Duodenal mucosa (tissue), 2 donors: ENCODE results near the gene SPAAR.
"Not testable (repeated sequence)": the region's sequence is repeated elsewhere in the genome, so short reads cannot be mapped to it uniquely, and the experiment has no call there.

Source experiments
- H3K27ac ChIP-seq: one replicate; pipeline ENCODE4 v1.7.0; 2013; ENCODE audit warnings: low read depth, low read length
- H3K27me3 ChIP-seq, 2 donors: one replicate each; pipeline ENCODE4 v1.7.0; 2013; ENCODE audit warnings: low read length in 2 of 2, control low read depth in 1 of 2; ENCODE audit not compliant: insufficient read depth in 2 of 2, control insufficient read depth in 1 of 2
- H3K36me3 ChIP-seq, 2 donors: one replicate each; pipeline ENCODE4 v1.7.0; 2013; ENCODE audit warnings: low read length in 2 of 2, control low read depth in 1 of 2; ENCODE audit not compliant: insufficient read depth in 2 of 2, control insufficient read depth in 1 of 2
- H3K4me1 ChIP-seq, 2 donors: one replicate each; pipeline ENCODE4 v1.7.0; 2013; ENCODE audit warnings: low read length in 2 of 2, control low read depth in 1 of 2; ENCODE audit not compliant: insufficient read depth in 2 of 2, control insufficient read depth in 1 of 2
- H3K4me3 ChIP-seq, 2 donors: one replicate each; pipeline ENCODE4 v1.7.0; 2013; ENCODE audit warnings: low read length in 2 of 2, low read depth in 1 of 2
- H3K9ac ChIP-seq, 2 donors: one replicate each; pipeline ENCODE4 v1.7.0; 2013; ENCODE audit warnings: low read length in 2 of 2, low read depth in 1 of 2
- H3K9me3 ChIP-seq, 2 donors: one replicate each; pipeline ENCODE4 v1.7.0; 2013; ENCODE audit warnings: low read length in 2 of 2, control low read depth in 1 of 2; ENCODE audit not compliant: control insufficient read depth in 1 of 2

Gene SPAAR

DNA sequence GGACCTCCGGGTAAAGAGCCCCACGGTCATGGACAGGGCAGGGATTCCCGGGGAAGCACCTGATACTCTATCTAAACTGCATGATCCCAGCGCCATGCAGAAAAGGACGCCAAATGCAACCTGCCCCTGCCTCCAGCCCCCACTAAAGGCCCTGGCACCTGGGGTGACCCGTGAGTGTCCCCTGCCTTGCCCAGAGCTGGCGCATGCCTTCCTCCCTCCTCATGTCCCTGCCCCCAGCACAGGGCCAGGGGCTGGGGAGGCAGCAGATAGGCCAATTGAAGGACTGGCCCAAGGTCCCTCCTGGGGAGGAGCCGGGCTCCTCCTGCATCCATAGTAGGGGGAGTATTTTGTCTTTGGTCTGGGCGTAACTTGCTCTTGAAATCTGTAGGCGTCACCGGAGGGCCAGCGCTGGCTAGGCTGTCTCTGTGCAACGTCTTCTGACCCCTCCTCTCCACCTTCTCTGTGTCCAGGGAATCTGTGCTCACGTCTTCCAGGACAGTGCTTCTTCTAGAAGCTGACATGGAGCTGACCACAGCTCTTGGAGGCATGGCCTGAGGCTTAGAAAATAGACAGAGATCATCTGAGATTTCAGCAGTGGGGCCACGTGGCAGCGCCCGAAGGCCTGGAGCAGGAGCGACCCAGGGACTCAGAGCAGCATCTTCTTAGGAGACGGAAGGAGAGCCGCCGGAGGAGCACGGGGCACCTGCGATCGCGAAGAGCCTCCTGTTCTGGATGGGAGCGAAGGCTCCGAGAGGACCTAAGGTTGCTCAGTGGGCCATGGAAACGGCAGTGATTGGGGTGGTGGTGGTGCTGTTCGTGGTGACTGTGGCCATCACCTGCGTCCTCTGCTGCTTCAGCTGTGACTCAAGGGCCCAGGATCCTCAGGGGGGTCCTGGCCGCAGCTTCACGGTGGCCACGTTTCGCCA lies 660 bp downstream of the SPAAR start:
- Histone ChIP-seq H3K36me3 (no peaks in the 10 kb centered on the region), H3K27ac (peak overlapping the region; percentile 54), H3K9ac (peak overlapping the region; percentile 30 to 33), H3K27me3 (no peaks in the 10 kb centered on the region), H3K4me3 (peak overlapping the region in 1 of 2 donors; percentile 29), H3K9me3 (no peaks in the 10 kb centered on the region), H3K4me1 (peaks cover 69 to 73% of the 10 kb centered on the region in 2 donors)

- H3K9me3 ChIP-seq, result no peaks in the 10 kb centered on the region
- H3K9ac ChIP-seq, result peak overlapping the region; percentile 21 to 33
- H3K4me1 ChIP-seq, result peaks cover 67 to 73% of the 10 kb centered on the region in 2 donors
- no peaks in the 10 kb centered on the region for H3K36me3 ChIP-seq
- H3K4me3 ChIP-seq, result peak overlapping the region in 1 of 2 donors; percentile 29
- peak overlapping the region; percentile 39 for H3K27ac ChIP-seq
- H3K27me3 ChIP-seq, result no peaks in the 10 kb centered on the region
These were observed 1.5 kb downstream of the SPAAR start for GRCh38 chr9:35910613-35911359.

GRCh38 chr9:35911690-35912089 lies 2.4 kb downstream of the SPAAR start:
- Histone ChIP-seq H3K36me3 (no peaks in the 10 kb centered on the region), H3K9ac (no peak overlapping the region), H3K4me1 (peaks cover 67 to 73% of the 10 kb centered on the region in 2 donors), H3K9me3 (no peaks in the 10 kb centered on the region), H3K27me3 (no peaks in the 10 kb centered on the region), H3K4me3 (no peak overlapping the region), H3K27ac (no peak overlapping the region)

DNA sequence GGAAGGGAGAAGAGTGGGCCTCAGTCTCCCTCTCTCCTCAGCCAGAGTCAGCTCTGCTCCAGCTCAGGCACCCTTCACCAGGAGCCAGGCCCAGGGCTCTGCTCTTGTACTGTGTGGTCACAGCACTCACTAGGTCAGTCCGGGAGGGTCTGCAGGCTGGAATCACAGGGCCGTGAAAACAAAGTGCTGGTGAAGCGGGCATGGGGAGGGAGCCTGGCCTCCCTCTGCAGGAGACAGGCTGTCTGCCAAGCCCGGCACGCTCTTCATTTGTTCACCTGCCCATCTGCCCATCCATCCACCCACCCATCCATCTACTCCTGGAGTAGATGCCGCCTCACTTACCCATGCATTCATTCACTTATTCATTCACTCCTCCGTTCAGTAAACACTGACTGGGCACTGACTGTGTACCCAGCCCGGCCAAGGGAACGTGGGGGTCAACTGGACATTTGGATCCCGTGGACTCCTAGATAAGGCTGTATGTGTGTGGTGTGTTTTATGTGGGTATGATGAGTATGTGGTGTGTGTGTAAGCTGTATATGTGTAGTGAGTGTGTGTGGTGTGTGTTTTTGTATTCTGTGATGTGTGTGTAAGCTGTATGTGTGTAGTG lies 3.6 kb downstream of the SPAAR start:
- Histone ChIP-seq H3K4me3 (no peak overlapping the region), H3K4me1 (peaks cover 64 to 69% of the 10 kb centered on the region in 2 donors)

GRCh38 chr9:35913429-35913828 lies 4.1 kb downstream of the SPAAR start:
- not testable (repeated sequence) for H3K9ac ChIP-seq, H3K36me3 ChIP-seq, H3K27ac ChIP-seq, H3K9me3 ChIP-seq, H3K27me3 ChIP-seq, H3K4me3 ChIP-seq
- peaks cover 61 to 64% of the 10 kb centered on the region in 2 donors for H3K4me1 ChIP-seq

More for the DNA sequence above, 3.6 kb downstream of the SPAAR start:
- H3K27me3 ChIP-seq, result no peaks in the 10 kb centered on the region
- H3K27ac ChIP-seq, result no peak overlapping the region
- H3K9me3 ChIP-seq, result no peaks in the 10 kb centered on the region
- H3K9ac ChIP-seq, result no peak overlapping the region
- H3K36me3 ChIP-seq, result no peaks in the 10 kb centered on the region

DNA sequence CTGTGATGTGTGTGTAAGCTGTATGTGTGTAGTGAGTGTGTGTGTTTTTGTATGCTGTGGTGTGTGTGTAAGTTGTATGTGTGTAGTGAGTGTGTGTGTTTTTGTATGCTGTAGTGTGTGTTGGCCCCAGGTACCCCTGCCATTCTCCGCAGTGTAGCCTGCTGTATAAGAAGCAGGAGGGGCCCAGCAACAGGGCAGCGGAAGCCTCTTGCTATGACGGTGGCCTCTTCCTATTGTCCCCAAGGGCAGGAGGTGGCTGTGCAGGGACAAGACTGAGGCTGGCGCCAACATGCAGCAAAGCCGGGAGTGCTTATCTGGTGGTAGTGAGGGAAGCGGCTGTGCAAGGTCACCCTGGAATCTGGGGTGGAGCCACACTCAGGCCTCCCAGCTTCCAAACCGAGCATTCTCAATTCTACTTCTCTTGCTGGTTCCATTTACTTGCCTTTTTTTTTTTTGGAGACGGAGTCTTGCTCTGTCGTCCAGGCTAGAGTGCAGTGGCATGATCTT lies 5.1 kb downstream of the SPAAR start:
- no peaks in the 10 kb centered on the region for H3K36me3 ChIP-seq
- no peaks in the 10 kb centered on the region for H3K27me3 ChIP-seq
- no peak overlapping the region for H3K4me3 ChIP-seq
- no peak overlapping the region for H3K9ac ChIP-seq
- peaks cover 59 to 60% of the 10 kb centered on the region in 2 donors for H3K4me1 ChIP-seq
- no peak overlapping the region for H3K27ac ChIP-seq
- H3K9me3 ChIP-seq, result no peaks in the 10 kb centered on the region

DNA sequence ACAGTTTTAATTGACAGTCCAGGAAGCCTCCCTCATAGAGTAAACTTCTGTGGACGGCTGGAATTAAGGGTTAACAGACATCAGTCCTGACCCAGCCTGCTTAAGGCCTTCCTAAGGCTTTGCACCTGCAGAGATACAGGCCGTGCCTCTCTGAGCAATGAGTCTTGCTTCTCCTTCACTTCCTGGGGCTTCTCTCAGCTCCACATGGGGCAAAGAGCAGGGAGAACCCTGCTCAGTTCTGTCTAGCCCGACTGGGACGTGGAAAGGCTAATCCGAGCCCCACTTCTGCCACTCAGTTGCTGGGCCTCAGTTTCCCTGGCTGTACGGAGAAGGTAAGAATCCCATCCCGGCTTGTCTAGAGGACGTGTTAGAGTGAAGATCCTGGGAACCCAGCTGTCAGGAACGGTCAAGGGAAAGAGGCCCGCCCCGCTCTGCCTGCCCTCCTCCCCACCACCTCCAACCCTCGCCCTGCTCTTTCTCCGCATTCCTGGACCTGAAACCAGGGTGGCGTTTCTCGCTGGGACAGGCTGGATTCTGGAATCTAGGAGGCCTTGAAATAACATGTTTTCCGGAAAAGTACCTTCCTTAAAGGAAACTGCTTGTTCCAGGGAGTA lies 6.5 kb downstream of the SPAAR start:
- no peaks in the 10 kb centered on the region for H3K9me3 ChIP-seq
- H3K36me3 ChIP-seq, result no peaks in the 10 kb centered on the region
- H3K4me1 ChIP-seq, result peaks cover 58 to 62% of the 10 kb centered on the region in 2 donors
- H3K9ac ChIP-seq, result no peak overlapping the region
- H3K4me3 ChIP-seq, result no peak overlapping the region
- H3K27me3 ChIP-seq, result no peaks in the 10 kb centered on the region
- H3K27ac ChIP-seq, result peak overlapping the region; percentile 13

DNA sequence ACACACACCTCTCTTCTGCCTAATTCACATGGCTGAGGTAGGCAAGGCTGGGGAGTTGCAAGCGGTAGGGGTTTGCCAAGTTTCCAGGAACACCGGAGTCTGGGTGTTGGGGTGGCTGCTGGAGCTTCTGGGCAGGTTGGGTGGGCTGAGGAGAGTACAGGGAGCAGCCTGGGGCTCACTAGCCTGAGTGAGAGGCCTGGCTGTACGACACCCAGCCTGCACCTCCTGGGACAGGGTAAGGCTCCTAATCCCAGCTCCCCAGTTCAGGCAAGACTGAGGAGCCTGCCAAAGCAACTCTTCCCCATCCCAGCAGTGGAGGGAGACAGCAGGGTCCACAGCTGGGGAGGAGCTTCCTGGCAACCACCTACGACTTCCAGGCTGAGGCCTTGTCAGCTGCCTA lies 8.0 kb downstream of the SPAAR start:
- Histone ChIP-seq H3K9ac (no peak overlapping the region), H3K4me3 (no peak overlapping the region), H3K27ac (no peak overlapping the region), H3K36me3 (no peaks in the 10 kb centered on the region), H3K27me3 (no peaks in the 10 kb centered on the region), H3K4me1 (peaks cover 53 to 54% of the 10 kb centered on the region in 2 donors), H3K9me3 (no peaks in the 10 kb centered on the region)

DNA sequence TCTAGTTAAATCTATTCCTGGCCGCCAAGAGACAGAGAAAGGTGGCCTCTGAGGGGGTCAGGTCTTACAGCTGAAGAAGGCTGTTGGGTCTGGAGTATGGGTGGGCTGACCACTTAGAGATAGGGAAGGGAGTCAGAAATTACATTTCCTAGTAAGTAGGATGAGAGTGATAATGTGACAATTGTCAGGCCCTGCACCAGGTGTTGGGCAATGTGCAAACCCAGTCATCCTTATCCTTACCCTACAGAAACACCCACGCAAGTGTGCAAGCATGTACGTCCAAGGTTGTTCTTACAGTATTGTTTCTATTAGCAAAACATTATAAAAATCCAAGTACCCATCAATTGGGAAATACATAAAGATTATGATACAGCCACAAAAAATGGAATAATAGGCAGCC lies 9.5 kb downstream of the SPAAR start:
- no peaks in the 10 kb centered on the region for H3K9me3 ChIP-seq
- no peak overlapping the region for H3K9ac ChIP-seq
- no peak overlapping the region for H3K27ac ChIP-seq

More for the DNA sequence above, 9.5 kb downstream of the SPAAR start:
- no peaks in the 10 kb centered on the region for H3K36me3 ChIP-seq
- no peaks in the 10 kb centered on the region for H3K27me3 ChIP-seq
- no peak overlapping the region for H3K4me3 ChIP-seq
- H3K4me1 ChIP-seq, result peaks cover 57 to 61% of the 10 kb centered on the region in 2 donors
